Astrocyte (in vitro differentiated cells and primary cell): ENCODE results near the gene TRAPPC14. TPM values are rescaled to one million over a fixed set of nuclear protein-coding genes. Genes with fewer than 3 reads are reported as not detected.
A peak's percentile ranks its signal among the peaks of the same experiment; 100 is the strongest.

Source experiments
- DNase-seq: peaks from one replicate; pipeline ENCODE4 v3.0.0-alpha.2; 2010; ENCODE audit warnings: low read depth
- FAIRE-seq: peaks from 2 replicates; lab custom pipeline; 2011; peaks lifted over from hg19 to GRCh38; lab: Jason Lieb, UNC
- H2AFZ ChIP-seq: 2 replicates; pipeline ENCODE4 v1.6.0; 2012; ENCODE audit warnings: low read depth, low read length, inconsistent platforms
- H3K27ac ChIP-seq: 2 replicates; pipeline ENCODE4 v1.5.1; 2011; ENCODE audit warnings: low read depth, low read length, inconsistent platforms
- H3K27me3 ChIP-seq: 2 replicates; pipeline ENCODE4 v1.6.0; 2011; ENCODE audit warnings: low read length, inconsistent platforms; ENCODE audit not compliant: insufficient read depth
- H3K36me3 ChIP-seq: 2 replicates; pipeline ENCODE4 v1.5.1; 2011; ENCODE audit warnings: low read length, inconsistent platforms; ENCODE audit not compliant: insufficient read depth
- H3K4me1 ChIP-seq: 2 replicates; pipeline ENCODE4 v1.5.1; 2011; ENCODE audit warnings: low read length, inconsistent platforms; ENCODE audit not compliant: insufficient read depth
- H3K4me2 ChIP-seq: 2 replicates; pipeline ENCODE4 v1.6.0; 2012; ENCODE audit warnings: low read length, inconsistent platforms
- H3K4me3 ChIP-seq: 2 replicates; pipeline ENCODE4 v1.5.1; 2011; ENCODE audit warnings: low read depth, mild to moderate bottlenecking, low read length, inconsistent platforms; ENCODE audit not compliant: insufficient read depth
- H3K79me2 ChIP-seq: 2 replicates; pipeline ENCODE4 v1.6.0; 2012; ENCODE audit warnings: mild to moderate bottlenecking, low read length, inconsistent platforms; ENCODE audit not compliant: insufficient read depth
- H3K9ac ChIP-seq: 2 replicates; pipeline ENCODE4 v1.6.0; 2012; ENCODE audit warnings: mild to moderate bottlenecking, low read length, inconsistent platforms
- H3K9me3 ChIP-seq: 2 replicates; pipeline ENCODE4 v1.5.1; 2012; ENCODE audit warnings: low read depth, mild to moderate bottlenecking, low read length, inconsistent platforms; ENCODE audit not compliant: insufficient read depth
- H4K20me1 ChIP-seq: 2 replicates; pipeline ENCODE4 v1.6.0; 2012; ENCODE audit warnings: low read length, inconsistent platforms; ENCODE audit not compliant: insufficient read depth
- H3K27ac Mint-ChIP-seq: one replicate; pipeline ENCODE4 v1.8.0; 2021; ENCODE audit warnings: mild to moderate bottlenecking, mixed read lengths; ENCODE audit not compliant: unreplicated experiment
- H3K27me3 Mint-ChIP-seq: one replicate; pipeline ENCODE4 v1.8.0; 2021; ENCODE audit warnings: low read depth, mixed read lengths; ENCODE audit not compliant: unreplicated experiment
- H3K36me3 Mint-ChIP-seq: one replicate; pipeline ENCODE4 v1.8.0; 2021; ENCODE audit warnings: low read depth, mixed read lengths; ENCODE audit not compliant: unreplicated experiment
- H3K4me1 Mint-ChIP-seq: one replicate; pipeline ENCODE4 v1.8.0; 2021; ENCODE audit warnings: low read depth, mixed read lengths; ENCODE audit not compliant: unreplicated experiment
- H3K4me3 Mint-ChIP-seq: one replicate; pipeline ENCODE4 v1.8.0; 2021; ENCODE audit warnings: mild to moderate bottlenecking, moderate library complexity, mixed read lengths; ENCODE audit not compliant: unreplicated experiment
- H3K9me3 Mint-ChIP-seq: one replicate; pipeline ENCODE4 v1.8.0; 2021; ENCODE audit warnings: mild to moderate bottlenecking, mixed read lengths; ENCODE audit not compliant: unreplicated experiment
- EZH2 ChIP-seq: IDR thresholded peaks from 2 replicates; pipeline ENCODE4 v1.6.1; 2012; ENCODE audit warnings: mild to moderate bottlenecking, low read length, inconsistent platforms; ENCODE audit not compliant: insufficient read depth
- total RNA-seq: library from RNA; stranded (reverse); gene quantifications from 2 replicates; pipeline ENCODE4 v1.2.1, GENCODE V29; 2021
- TF ChIP-seq, protein P1 (sequence below): IDR thresholded peaks from 2 replicates; pipeline ENCODE4 v1.5.1; 2011; ENCODE audit warnings: low read depth, mild to moderate bottlenecking, inconsistent platforms, low read length, moderate library complexity; ENCODE audit not compliant: insufficient read depth

Gene TRAPPC14
- total RNA-seq, 1 donor from 2014 or later: 18.7 TPM

DNA sequence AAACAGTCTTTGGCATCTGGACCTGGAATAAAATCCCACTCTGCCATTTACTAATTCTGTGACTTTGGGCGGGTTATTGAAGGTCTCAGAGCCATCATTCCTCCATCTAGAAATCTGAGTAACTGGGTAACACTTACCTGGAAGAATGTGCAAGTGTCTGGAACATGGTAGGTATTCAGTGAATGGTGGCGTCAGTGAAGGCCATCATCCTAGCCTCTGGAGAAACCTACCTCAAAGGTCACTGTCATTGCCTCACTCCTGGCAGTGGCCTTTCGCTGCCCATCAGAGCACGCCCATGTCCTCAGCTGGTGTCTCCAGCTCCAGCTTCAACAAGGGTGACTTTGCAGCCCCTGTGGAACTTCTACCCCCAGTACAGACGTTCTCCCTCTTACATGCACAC, 5.3 kb upstream of the TRAPPC14 start:
- no peak overlapping the region for H3K4me3 Mint-ChIP-seq
- H3K9ac ChIP-seq: no peak overlapping the region
- H3K79me2 ChIP-seq: peaks cover 2% of the 10 kb centered on the region
- H3K27ac ChIP-seq: no peak overlapping the region
- H3K9me3 Mint-ChIP-seq: peaks cover 2% of the 10 kb centered on the region
- peaks cover 15% of the 10 kb centered on the region for H3K4me1 ChIP-seq
- peaks cover 4% of the 10 kb centered on the region for H3K36me3 Mint-ChIP-seq
- no peak overlapping the region for H3K4me2 ChIP-seq
- H3K27me3 Mint-ChIP-seq: peaks cover 32% of the 10 kb centered on the region
- FAIRE-seq (no peak), DNase-seq (no peak)
- H3K9me3 ChIP-seq: no peaks in the 10 kb centered on the region
- H4K20me1 ChIP-seq: no peaks in the 10 kb centered on the region
- no peak for TF ChIP-seq EZH2
- TF ChIP-seq, protein P1, sequence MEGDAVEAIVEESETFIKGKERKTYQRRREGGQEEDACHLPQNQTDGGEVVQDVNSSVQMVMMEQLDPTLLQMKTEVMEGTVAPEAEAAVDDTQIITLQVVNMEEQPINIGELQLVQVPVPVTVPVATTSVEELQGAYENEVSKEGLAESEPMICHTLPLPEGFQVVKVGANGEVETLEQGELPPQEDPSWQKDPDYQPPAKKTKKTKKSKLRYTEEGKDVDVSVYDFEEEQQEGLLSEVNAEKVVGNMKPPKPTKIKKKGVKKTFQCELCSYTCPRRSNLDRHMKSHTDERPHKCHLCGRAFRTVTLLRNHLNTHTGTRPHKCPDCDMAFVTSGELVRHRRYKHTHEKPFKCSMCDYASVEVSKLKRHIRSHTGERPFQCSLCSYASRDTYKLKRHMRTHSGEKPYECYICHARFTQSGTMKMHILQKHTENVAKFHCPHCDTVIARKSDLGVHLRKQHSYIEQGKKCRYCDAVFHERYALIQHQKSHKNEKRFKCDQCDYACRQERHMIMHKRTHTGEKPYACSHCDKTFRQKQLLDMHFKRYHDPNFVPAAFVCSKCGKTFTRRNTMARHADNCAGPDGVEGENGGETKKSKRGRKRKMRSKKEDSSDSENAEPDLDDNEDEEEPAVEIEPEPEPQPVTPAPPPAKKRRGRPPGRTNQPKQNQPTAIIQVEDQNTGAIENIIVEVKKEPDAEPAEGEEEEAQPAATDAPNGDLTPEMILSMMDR: no peak
- no peak overlapping the region for H3K4me3 ChIP-seq
- H3K27me3 ChIP-seq: peaks cover 12% of the 10 kb centered on the region
- H3K36me3 ChIP-seq: no peaks in the 10 kb centered on the region
- H3K27ac Mint-ChIP-seq: no peak overlapping the region
- H3K4me1 Mint-ChIP-seq: peaks cover 17% of the 10 kb centered on the region
- no peak overlapping the region for H2AFZ ChIP-seq

DNA sequence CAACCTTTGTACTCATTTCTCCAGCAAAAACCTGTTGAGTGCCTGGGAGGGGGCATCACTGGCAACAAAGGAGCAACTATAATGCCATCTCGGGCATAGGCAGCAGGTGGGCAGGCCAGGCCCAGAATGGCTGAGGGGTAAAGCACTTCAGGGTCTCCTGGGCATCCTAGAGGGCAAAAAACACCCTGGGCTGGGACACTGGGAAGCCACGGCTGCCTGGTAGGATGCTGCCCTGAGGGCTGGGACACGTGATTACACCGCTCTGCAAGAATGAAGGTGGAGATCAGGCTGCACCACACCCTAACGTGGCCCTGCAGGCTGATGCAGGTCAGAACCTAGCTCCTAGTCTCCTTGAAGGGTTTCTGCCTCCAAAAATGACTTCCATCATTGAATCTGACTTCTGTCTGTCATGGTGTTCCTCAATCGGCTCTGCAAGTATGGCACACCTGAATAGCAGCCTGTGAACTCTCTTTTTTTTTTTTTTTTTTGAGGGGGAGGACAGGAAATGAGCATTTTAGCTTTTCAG, 4.5 kb upstream of the TRAPPC14 start:
- Mint-ChIP-seq H3K4me3 (no peak overlapping the region), H3K36me3 (no peaks in the 10 kb centered on the region), H3K4me1 (peaks cover 11% of the 10 kb centered on the region), H3K27me3 (peaks cover 25% of the 10 kb centered on the region), H3K27ac (no peak overlapping the region), H3K9me3 (peaks cover 2% of the 10 kb centered on the region)
- peaks cover 4% of the 10 kb centered on the region for H3K79me2 ChIP-seq
- H4K20me1 ChIP-seq: no peaks in the 10 kb centered on the region
- no peaks in the 10 kb centered on the region for H3K9me3 ChIP-seq
- H3K27me3 ChIP-seq: peaks cover 12% of the 10 kb centered on the region
- no peak overlapping the region for H3K4me3 ChIP-seq
- H3K4me2 ChIP-seq: no peak overlapping the region
- H3K36me3 ChIP-seq: no peaks in the 10 kb centered on the region
- FAIRE-seq (no peak), DNase-seq (no peak)
- H2AFZ ChIP-seq: no peak overlapping the region
- H3K27ac ChIP-seq: no peak overlapping the region
- TF ChIP-seq EZH2: no peak
- TF ChIP-seq, protein P1: no peak
- H3K9ac ChIP-seq: no peak overlapping the region
- H3K4me1 ChIP-seq: peaks cover 8% of the 10 kb centered on the region

DNA sequence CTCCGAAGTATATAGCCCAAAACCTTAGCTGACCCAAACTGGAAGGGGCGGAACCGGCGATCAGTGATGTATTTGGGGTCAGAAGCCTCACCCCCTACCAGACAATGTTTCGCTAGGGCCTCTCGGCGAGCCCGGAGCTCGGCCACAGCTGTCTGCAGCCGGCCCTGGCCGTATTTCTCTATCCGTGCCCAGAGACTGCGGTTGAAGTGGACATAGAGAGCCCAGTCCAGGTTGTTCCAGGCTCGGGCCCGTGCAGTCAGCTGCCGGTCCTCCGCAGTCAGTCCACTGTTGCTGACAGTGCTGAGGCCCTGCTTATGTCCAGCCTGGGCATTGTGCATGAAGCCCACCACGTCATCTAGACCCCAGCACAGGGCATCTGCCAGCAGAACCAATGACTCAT, 1.5 kb upstream of the TRAPPC14 start:
- Histone ChIP-seq H3K36me3 (peaks cover 9% of the 10 kb centered on the region), H3K79me2 (peaks cover 30% of the 10 kb centered on the region), H3K4me2 (no peak overlapping the region), H3K9ac (no peak overlapping the region), H3K27me3 (no peaks in the 10 kb centered on the region), H3K27ac (no peak overlapping the region), H3K4me1 (peaks cover 7% of the 10 kb centered on the region), H4K20me1 (peaks cover 26% of the 10 kb centered on the region), H3K4me3 (no peak overlapping the region), H3K9me3 (no peaks in the 10 kb centered on the region), H2AFZ (no peak overlapping the region)
- H3K27ac Mint-ChIP-seq: no peak overlapping the region
- H3K27me3 Mint-ChIP-seq: peaks cover 2% of the 10 kb centered on the region
- no peak for DNase-seq
- TF ChIP-seq, protein P1: no peak
- TF ChIP-seq EZH2: no peak
- no peaks in the 10 kb centered on the region for H3K9me3 Mint-ChIP-seq
- no peak for FAIRE-seq
- H3K4me3 Mint-ChIP-seq: peak overlapping the region; percentile 50
- no peaks in the 10 kb centered on the region for H3K36me3 Mint-ChIP-seq
- H3K4me1 Mint-ChIP-seq: peaks cover 7% of the 10 kb centered on the region
